ENCODE data around the gene SLC6A17. TPM values are rescaled to one million over a fixed set of nuclear protein-coding genes. Genes with fewer than 3 reads are reported as not detected.

Gene SLC6A17
- total RNA-seq, 1 donor, result under 0.01 TPM

DNA sequence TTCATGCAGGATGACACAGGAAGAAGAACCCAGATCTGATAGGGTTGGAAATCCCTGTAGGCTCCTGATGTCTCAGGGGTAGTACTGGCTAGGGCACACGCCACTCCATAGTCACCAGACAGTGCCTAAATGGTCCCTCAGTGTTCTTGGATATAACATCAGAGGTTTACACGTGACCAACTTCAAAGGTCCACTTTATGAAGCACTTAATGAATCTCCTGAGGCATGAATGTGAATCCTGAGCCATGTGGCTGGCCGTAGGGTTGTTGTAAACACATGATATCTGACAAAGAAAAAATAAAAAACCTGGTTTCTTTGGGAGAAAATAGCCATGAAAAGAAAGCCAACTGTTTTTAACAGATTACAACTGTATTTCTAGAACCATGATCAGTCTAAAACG, 27.5 kb downstream of the SLC6A17 start:
- H3K4me3 ChIP-seq (ENCODE audit: low read depth, low read length), result no peak overlapping the region
- TF ChIP-seq, protein P1, sequence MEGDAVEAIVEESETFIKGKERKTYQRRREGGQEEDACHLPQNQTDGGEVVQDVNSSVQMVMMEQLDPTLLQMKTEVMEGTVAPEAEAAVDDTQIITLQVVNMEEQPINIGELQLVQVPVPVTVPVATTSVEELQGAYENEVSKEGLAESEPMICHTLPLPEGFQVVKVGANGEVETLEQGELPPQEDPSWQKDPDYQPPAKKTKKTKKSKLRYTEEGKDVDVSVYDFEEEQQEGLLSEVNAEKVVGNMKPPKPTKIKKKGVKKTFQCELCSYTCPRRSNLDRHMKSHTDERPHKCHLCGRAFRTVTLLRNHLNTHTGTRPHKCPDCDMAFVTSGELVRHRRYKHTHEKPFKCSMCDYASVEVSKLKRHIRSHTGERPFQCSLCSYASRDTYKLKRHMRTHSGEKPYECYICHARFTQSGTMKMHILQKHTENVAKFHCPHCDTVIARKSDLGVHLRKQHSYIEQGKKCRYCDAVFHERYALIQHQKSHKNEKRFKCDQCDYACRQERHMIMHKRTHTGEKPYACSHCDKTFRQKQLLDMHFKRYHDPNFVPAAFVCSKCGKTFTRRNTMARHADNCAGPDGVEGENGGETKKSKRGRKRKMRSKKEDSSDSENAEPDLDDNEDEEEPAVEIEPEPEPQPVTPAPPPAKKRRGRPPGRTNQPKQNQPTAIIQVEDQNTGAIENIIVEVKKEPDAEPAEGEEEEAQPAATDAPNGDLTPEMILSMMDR (IDR thresholded peaks at IDR 0.05; ENCODE audit: insufficient read depth, low read depth, low read length), result no peak
- DNase-seq (ENCODE audit: low read depth), result no peak

DNA sequence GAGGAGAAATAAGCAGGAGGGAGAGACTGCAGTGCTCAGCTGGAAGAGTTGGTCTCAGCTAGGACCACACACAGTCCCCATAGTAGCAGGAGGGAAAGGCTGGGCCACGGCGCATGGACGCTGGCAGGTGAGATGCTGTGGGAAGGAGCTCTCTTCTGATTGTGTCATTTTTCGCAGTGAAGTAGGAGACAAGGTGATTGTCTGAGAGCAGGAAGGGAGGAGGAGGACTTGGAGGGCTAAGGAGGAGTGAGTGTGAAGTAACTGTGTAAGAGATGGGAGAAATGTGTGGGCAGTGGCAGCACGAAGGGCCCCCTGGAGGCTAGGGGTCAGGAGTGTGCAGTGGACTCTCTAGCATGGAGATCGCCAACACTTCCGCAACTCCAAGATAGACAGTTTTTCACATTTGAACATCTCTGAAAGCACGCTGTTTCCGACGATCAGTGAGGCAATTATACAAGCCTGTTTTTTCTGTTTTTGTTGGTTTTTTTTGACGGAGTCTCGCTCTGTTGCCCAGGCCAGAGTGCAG, 33.4 kb downstream of the SLC6A17 start:
- no peak for DNase-seq (ENCODE audit: low read depth)
- no peak overlapping the region for H3K4me3 ChIP-seq (ENCODE audit: low read depth, low read length)
- TF ChIP-seq, protein P1 (IDR thresholded peaks at IDR 0.05; ENCODE audit: insufficient read depth, low read depth, low read length), result no peak

DNA sequence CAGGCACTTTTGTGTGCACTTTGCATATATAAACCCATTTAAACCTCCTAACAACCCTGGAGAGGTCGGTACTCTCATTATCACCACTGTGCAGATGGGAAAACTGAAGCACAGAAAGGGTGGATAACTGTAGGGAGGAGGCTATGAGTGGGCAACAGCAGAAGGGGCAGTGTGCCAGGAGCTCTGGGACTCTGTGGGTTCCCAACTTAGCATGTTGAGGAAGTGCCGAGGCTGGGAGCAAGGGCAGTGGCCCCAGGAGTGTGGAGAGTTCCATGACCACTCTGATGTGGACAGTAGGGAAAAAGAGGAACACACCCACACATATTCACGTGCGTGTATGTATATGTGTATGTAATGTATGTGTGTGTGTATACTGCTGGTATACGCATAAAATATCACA, 34.2 kb downstream of the SLC6A17 start:
- TF ChIP-seq, protein P1 (IDR thresholded peaks at IDR 0.05; ENCODE audit: insufficient read depth, low read depth, low read length), result no peak
- DNase-seq (ENCODE audit: low read depth), result no peak
- H3K4me3 ChIP-seq (ENCODE audit: low read depth, low read length), result no peak overlapping the region

DNA sequence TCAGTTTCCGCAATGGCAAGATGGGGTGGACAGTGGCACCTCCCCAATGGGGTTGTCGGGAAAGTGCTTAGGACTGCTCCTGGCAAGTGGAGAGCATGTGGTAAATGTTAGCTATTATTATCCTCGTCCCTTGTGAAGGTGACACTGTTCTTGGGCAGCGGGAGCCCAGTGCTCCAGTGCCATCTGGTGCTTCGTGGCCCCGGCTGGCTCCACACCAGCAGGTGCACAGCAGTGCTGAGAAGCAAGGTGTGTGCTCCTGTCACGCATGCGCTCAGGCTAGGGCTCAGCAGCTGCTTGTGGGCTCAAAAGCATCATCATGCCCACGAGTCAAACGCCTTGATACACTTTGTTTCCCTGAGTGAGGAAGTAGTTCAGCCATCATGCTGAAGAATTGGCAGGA, 34.9 kb downstream of the SLC6A17 start:
- TF ChIP-seq, protein P1 (IDR thresholded peaks at IDR 0.05; ENCODE audit: insufficient read depth, low read depth, low read length), result no peak
- H3K4me3 ChIP-seq (ENCODE audit: low read depth, low read length), result no peak overlapping the region
- no peak for DNase-seq (ENCODE audit: low read depth)

DNA sequence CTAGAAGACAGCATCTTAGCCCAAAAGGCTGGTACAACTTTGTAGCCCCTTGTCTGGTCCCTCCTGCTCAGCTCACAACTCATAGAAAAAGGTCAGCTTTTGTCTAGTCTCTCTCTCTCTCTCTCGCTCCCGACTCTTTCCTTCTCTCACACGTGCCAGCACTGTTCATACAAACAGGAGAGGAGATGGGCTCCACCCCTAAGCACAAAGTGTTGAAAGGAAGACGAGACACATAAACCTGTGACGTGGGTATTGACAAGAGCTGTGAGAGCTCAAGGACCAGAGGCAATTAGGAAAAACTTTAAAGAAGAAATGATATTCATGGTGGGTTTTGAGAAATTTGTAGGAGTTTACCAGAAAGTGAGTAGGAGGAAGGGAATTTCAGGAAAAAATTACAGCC, 36.3 kb downstream of the SLC6A17 start:
- TF ChIP-seq, protein P1 (IDR thresholded peaks at IDR 0.05; ENCODE audit: insufficient read depth, low read depth, low read length), result no peak
- no peak for DNase-seq (ENCODE audit: low read depth)
- H3K4me3 ChIP-seq (ENCODE audit: low read depth, low read length), result no peak overlapping the region

DNA sequence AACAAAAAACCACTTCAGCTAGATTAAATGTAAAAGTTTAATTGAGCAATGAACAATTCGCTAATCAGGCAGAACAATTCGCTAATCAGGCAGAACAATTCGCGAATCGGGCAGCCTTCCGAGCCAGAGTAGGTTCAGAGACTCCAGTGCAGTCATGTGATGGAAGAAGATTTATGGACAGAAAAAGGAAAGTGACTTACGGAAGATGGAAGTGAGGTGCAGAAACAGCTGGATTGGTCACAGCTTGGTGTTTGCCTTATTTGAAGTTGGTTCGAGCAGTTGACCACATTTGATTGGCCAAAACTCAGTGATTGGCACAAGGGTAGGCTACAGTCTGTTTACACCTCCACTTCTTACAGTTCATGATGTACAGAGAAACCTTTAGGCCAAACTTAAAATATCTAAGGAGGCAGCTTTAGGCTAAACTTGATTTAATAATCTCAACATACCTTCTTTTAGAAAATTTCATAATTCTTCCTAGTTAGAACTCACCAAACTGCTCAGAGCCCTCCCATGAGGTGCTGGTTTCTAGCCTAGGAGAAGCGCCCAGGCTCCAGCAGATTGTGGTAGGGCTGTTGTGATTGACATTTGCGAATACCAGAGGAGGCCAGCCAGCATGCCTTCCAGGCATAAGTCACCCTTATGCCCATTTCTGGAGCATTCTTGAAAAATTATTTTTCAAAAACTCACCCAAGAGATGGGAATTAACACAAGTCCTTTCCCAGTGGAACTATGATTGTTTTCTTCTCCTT, 37.0 kb downstream of the SLC6A17 start:
- TF ChIP-seq, protein P1 (IDR thresholded peaks at IDR 0.05; ENCODE audit: insufficient read depth, low read depth, low read length), result no peak
- H3K4me3 ChIP-seq (ENCODE audit: low read depth, low read length), result no peak overlapping the region
- no peak for DNase-seq (ENCODE audit: low read depth)

Data from fibroblast of villous mesenchyme (primary cell).